IMR-90 (cell line): ENCODE data around the gene CCT7. TPM values are rescaled to one million over a fixed set of nuclear protein-coding genes. Genes with fewer than 3 reads are reported as not detected.

Source experiments
- ATAC-seq: fragments of 200-7000 bp; cut with Tn5 transposase; 2 replicates; pipeline ENCODE4 v1.9.1; 2020; ENCODE audit warnings: low read depth, mild to moderate bottlenecking, moderate library complexity
- BruUV-seq: library from RNA; stranded (reverse); fragments of 400-500 nt; replicated peaks from 2 replicates; lab custom pipeline; 2021; lab: Mats Ljungman, UMichigan
- CTCF ChIA-PET: fragments of 300-600 bp; formaldehyde crosslinking; extraction: SDS; loops from one replicate; lab custom pipeline; 2021; ENCODE audit warnings: antibody characterized with exemption; lab: Yijun Ruan, JAX
- POLR2A ChIA-PET: fragments of 300-600 bp; sonication (Branson Sonifier 250); formaldehyde crosslinking; loops from one replicate; lab custom pipeline; 2022; ENCODE audit warnings: antibody characterized with exemption; ENCODE audit not compliant: unreplicated experiment; lab: Charles Lee
- DNase-seq: peaks from one replicate; pipeline ENCODE4 v3.0.0; 2013
- H2AFZ ChIP-seq: replicated peaks from 2 replicates; pipeline ENCODE3; 2013; ENCODE audit warnings: low read length, mild to moderate bottlenecking; ENCODE audit not compliant: poor library complexity
- H2AK5ac ChIP-seq: 2 replicates; pipeline ENCODE4 v1.6.1; 2013; ENCODE audit warnings: low read depth, low read length, inconsistent platforms
- H2AK9ac ChIP-seq: replicated peaks from 2 replicates; pipeline ENCODE3; 2013; ENCODE audit warnings: mild to moderate bottlenecking, low read depth, low read length, moderate library complexity; ENCODE audit not compliant: poor library complexity
- H2BK120ac ChIP-seq: 2 replicates; pipeline ENCODE4 v1.6.1; 2013; ENCODE audit warnings: low read depth, low read length, inconsistent platforms
- H2BK15ac ChIP-seq: 3 replicates; pipeline ENCODE4 v1.6.1; 2013; ENCODE audit warnings: low read depth, low read length, inconsistent platforms
- H2BK20ac ChIP-seq: 2 replicates; pipeline ENCODE4 v1.6.1; 2013; ENCODE audit warnings: low read depth, mild to moderate bottlenecking, inconsistent platforms, low read length, moderate library complexity
- H2BK5ac ChIP-seq: 2 replicates; pipeline ENCODE4 v1.6.1; 2013; ENCODE audit warnings: mild to moderate bottlenecking, low read depth, low read length, inconsistent platforms; ENCODE audit not compliant: poor library complexity, severe bottlenecking
- H3K14ac ChIP-seq: replicated peaks from 2 replicates; pipeline ENCODE4 v1.6.1; 2013; ENCODE audit warnings: low read depth, low read length, inconsistent platforms
- H3K18ac ChIP-seq: 2 replicates; pipeline ENCODE4 v1.6.1; 2013; ENCODE audit warnings: low read depth, low read length, control low read depth
- H3K23ac ChIP-seq: 2 replicates; pipeline ENCODE4 v1.6.1; 2013; ENCODE audit warnings: low read depth, low read length, inconsistent platforms
- H3K27ac ChIP-seq: 2 replicates; pipeline ENCODE4 v1.5.1; 2013; ENCODE audit warnings: mild to moderate bottlenecking, control low read depth, low read length; ENCODE audit not compliant: insufficient read depth
- H3K27me3 ChIP-seq: 2 replicates; pipeline ENCODE4 v1.6.1; 2013; ENCODE audit warnings: low read length; ENCODE audit not compliant: control insufficient read depth, insufficient read depth
- H3K36me3 ChIP-seq: 2 replicates; pipeline ENCODE4 v1.6.1; 2013; ENCODE audit warnings: low read length, mixed read lengths; ENCODE audit not compliant: control insufficient read depth, insufficient read depth
- H3K4ac ChIP-seq: 2 replicates; pipeline ENCODE4 v1.6.1; 2013; ENCODE audit warnings: low read depth, low read length, inconsistent platforms
- H3K4me1 ChIP-seq: 2 replicates; pipeline ENCODE4 v1.6.1; 2013; ENCODE audit warnings: low read length, mixed read lengths; ENCODE audit not compliant: control insufficient read depth, insufficient read depth
- H3K4me2 ChIP-seq: 2 replicates; pipeline ENCODE4 v1.6.1; 2013; ENCODE audit warnings: low read depth, mild to moderate bottlenecking, control low read depth, low read length, moderate library complexity
- H3K4me3 ChIP-seq: 2 replicates; pipeline ENCODE4 v1.5.1; 2013; ENCODE audit warnings: low read depth, mild to moderate bottlenecking, control low read depth, low read length, moderate library complexity; ENCODE audit not compliant: insufficient read depth
- H3K56ac ChIP-seq: 2 replicates; pipeline ENCODE4 v1.6.1; 2013; ENCODE audit warnings: low read length, inconsistent platforms; ENCODE audit not compliant: insufficient read depth; ENCODE audit errors: extremely low read depth
- H3K79me1 ChIP-seq, 2 experiments: 2 replicates each; pipeline ENCODE4 v1.6.1; 2013; ENCODE audit warnings: low read length in 2 of 2, inconsistent platforms in 1 of 2, low read depth in 1 of 2
- H3K9ac ChIP-seq: 2 replicates; pipeline ENCODE4 v1.6.1; 2013; ENCODE audit warnings: low read depth, low read length, control low read depth
- H3K9me1 ChIP-seq: 2 replicates; pipeline ENCODE4 v1.6.1; 2013; ENCODE audit warnings: low read length, inconsistent platforms; ENCODE audit not compliant: insufficient read depth
- H3K9me3 ChIP-seq: 2 replicates; pipeline ENCODE4 v1.6.1; 2013; ENCODE audit warnings: low read length; ENCODE audit not compliant: control insufficient read depth, insufficient read depth
- H4K20me1 ChIP-seq: 2 replicates; pipeline ENCODE4 v1.6.1; 2013; ENCODE audit warnings: low read length, inconsistent platforms; ENCODE audit not compliant: insufficient read depth
- H4K5ac ChIP-seq: 2 replicates; pipeline ENCODE4 v1.6.1; 2013; ENCODE audit warnings: mild to moderate bottlenecking, low read depth, low read length, control low read depth
- H4K8ac ChIP-seq, 2 experiments: 2 replicates each; pipeline ENCODE4 v1.6.1; 2013; ENCODE audit warnings: low read depth in 2 of 2, low read length in 2 of 2, control low read depth in 1 of 2, inconsistent platforms in 1 of 2
- H4K91ac ChIP-seq: 2 replicates; pipeline ENCODE4 v1.6.1; 2013; ENCODE audit warnings: low read depth, low read length, inconsistent platforms; ENCODE audit not compliant: insufficient read depth
- BHLHE40 ChIP-seq: fragments of 150-350 bp; IDR thresholded peaks from 2 replicates; pipeline ENCODE4 v1.6.1; 2016; ENCODE audit warnings: mild to moderate bottlenecking, low read depth, low read length
- CTCF ChIP-seq: conservative IDR thresholded peaks from 2 replicates; pipeline ENCODE4 v1.5.1; 2012; ENCODE audit warnings: mild to moderate bottlenecking, low read depth, low read length, improper control_type of control experiment
- FOS ChIP-seq: fragments of 150-350 bp; IDR thresholded peaks from 2 replicates; pipeline ENCODE4 v1.6.1; 2016; ENCODE audit warnings: low read depth, low read length
- MXI1 ChIP-seq: IDR thresholded peaks from 2 replicates; pipeline ENCODE4 v1.6.1; 2012; ENCODE audit warnings: low read depth, mild to moderate bottlenecking, low read length, moderate library complexity, borderline replicate concordance
- NFE2L2 ChIP-seq: fragments of 150-350 bp; IDR thresholded peaks from 2 replicates; pipeline ENCODE4 v1.6.1; 2016; ENCODE audit warnings: low read depth, mild to moderate bottlenecking, low read length
- POLR2A ChIP-seq: IDR thresholded peaks from 2 replicates; pipeline ENCODE4 v1.6.1; 2012; ENCODE audit warnings: mild to moderate bottlenecking, low read depth, low read length
- RAD21 ChIP-seq: IDR thresholded peaks from 2 replicates; pipeline ENCODE4 v1.6.1; 2012; ENCODE audit warnings: low read length, improper control_type of control experiment
- RCOR1 ChIP-seq: IDR thresholded peaks from 2 replicates; pipeline ENCODE4 v1.6.1; 2012; ENCODE audit warnings: mild to moderate bottlenecking, low read length, improper control_type of control experiment; ENCODE audit not compliant: insufficient replicate concordance
- RFX5 ChIP-seq: IDR thresholded peaks from 2 replicates; pipeline ENCODE4 v1.8.0; 2012; ENCODE audit warnings: low read depth, mild to moderate bottlenecking, low read length, moderate library complexity
- USF2 ChIP-seq: fragments of 150-350 bp; IDR thresholded peaks from 2 replicates; pipeline ENCODE4 v1.6.1; 2017; ENCODE audit warnings: mild to moderate bottlenecking, antibody characterized with exemption, low read length, low read depth
- WGBS, 2 experiments: methylation state at CpG; one replicate each; pipeline versions ENCODE4 v1.1.5 to v1.1.7; 2013; ENCODE audit warnings: missing lambda C conversion rate in 2 of 2; ENCODE audit not compliant: insufficient read length in 1 of 2; ENCODE audit errors: extremely low coverage in 2 of 2; 5-methylcytosine and 5-hydroxymethylcytosine counted together
- dilution Hi-C: fragments of 300-500 bp; cut with HindIII; formaldehyde crosslinking; loops from one replicate; pipeline ENCODE4 v1.14.3; 2018; ENCODE audit warnings: low sequenced_read_pairs; ENCODE audit not compliant: unreplicated experiment
- in situ Hi-C: fragments of 300-500 bp; cut with MboI; formaldehyde crosslinking; loops from 3 replicates; pipeline ENCODE4 v1.14.3; 2019; ENCODE audit warnings: low sequenced_read_pairs, inconsistent platforms, mixed read lengths
- intact Hi-C: fragments of 100-400 bp; cut with micrococcal nuclease; formaldehyde crosslinking; loops from 2 replicates; pipeline ENCODE4 v1.10.0; 2022
- polyA plus RNA-seq, 3 experiments: library from polyadenylated mRNA; depleted of rRNA; stranded (reverse); fragments of >200 nt; gene quantifications; 2 replicates each; pipeline ENCODE4 v1.2.3, GENCODE V29; 2012; ENCODE audit warnings: low replicate concordance in 1 of 3
- total RNA-seq: library from RNA; depleted of rRNA; stranded (reverse); fragments of >200 nt; gene quantifications from 2 replicates; pipeline ENCODE4 v1.2.3, GENCODE V29; 2012

Gene CCT7
- total and polyA plus RNA-seq, 2 of the 4 experiments (the other 2 are of a cell fraction), result 321 to 575 TPM

GRCh38 chr2:73286134-73286655 is 52.1 kb downstream of the CCT7 start:
- H3K14ac ChIP-seq, result no peak overlapping the region
- no peaks in the 10 kb centered on the region for H3K9me3 ChIP-seq
- H2BK20ac ChIP-seq, result no peak overlapping the region
- H3K27me3 ChIP-seq, result peaks cover 22% of the 10 kb centered on the region
- H3K9me1 ChIP-seq, result no peaks in the 10 kb centered on the region
- no peak overlapping the region for H2BK5ac ChIP-seq
- intact Hi-C loops, result no loop called here
- H3K56ac ChIP-seq, result no peak overlapping the region
- ATAC-seq, result no peak
- H3K4ac ChIP-seq, result no peak overlapping the region
- H2BK120ac ChIP-seq, result no peak overlapping the region
- no peak overlapping the region for H2AK5ac ChIP-seq
- WGBS, 2 experiments, result 100% methylated on average over 1 of the region's 3 CpGs; no CpG with 5 or more reads in 1 of the 2 experiments
- H4K8ac ChIP-seq, result no peak overlapping the region
- ChIA-PET CTCF (no interaction called here), POLR2A (no interaction called here)
- no TSS peak for BruUV-seq
- H4K20me1 ChIP-seq, result 0 out of 2 replicates have a peak, but pooled peaks cover under 1% of the 10 kb centered on the region
- H2AK9ac ChIP-seq, result no peak overlapping the region
- no peak overlapping the region for H4K5ac ChIP-seq
- no peak overlapping the region for H2AFZ ChIP-seq
- in situ Hi-C loops, result no loop called here
- H3K79me1 ChIP-seq, result no peaks in the 10 kb centered on the region; a peak in 1 of 4 replicates
- no peak overlapping the region for H3K23ac ChIP-seq
- no peak overlapping the region for H3K27ac ChIP-seq
- no peak overlapping the region for H2BK15ac ChIP-seq
- peaks cover 3% of the 10 kb centered on the region; the same call in 1 of the 2 replicates for H3K4me1 ChIP-seq
- H3K4me3 ChIP-seq, result no peak overlapping the region
- dilution Hi-C loops, result no loop called here
- H3K4me2 ChIP-seq, result no peak overlapping the region
- no peak overlapping the region for H3K18ac ChIP-seq
- H4K91ac ChIP-seq, result no peak overlapping the region
- H3K9ac ChIP-seq, result no peak overlapping the region
- DNase-seq, result no peak
- TF ChIP-seq RFX5, result no peak
- no peak for TF ChIP-seq USF2
- TF ChIP-seq POLR2A, result no peak
- no peak for TF ChIP-seq MXI1
- TF ChIP-seq BHLHE40, result no peak
- no peak for TF ChIP-seq RCOR1
- no peak for TF ChIP-seq RAD21
- no peak for TF ChIP-seq NFE2L2
- no peak for TF ChIP-seq CTCF
- TF ChIP-seq FOS, result no peak
- H3K36me3 ChIP-seq, result no peaks in the 10 kb centered on the region
